Liver (tissue), 9 donors: ENCODE data around the gene UNC13B. TPM values are rescaled to one million over a fixed set of nuclear protein-coding genes. Genes with fewer than 3 reads are reported as not detected.

Experiments
- DNase-seq: peaks from one replicate; pipeline ENCODE4 v3.0.0-alpha.2; 2017; ENCODE audit warnings: low spot score
- H3K27ac ChIP-seq, 2 donors: one replicate each; pipeline ENCODE4 v1.7.0; 2013; ENCODE audit warnings: inconsistent platforms in 2 of 2, low read length in 2 of 2, control low read depth in 1 of 2, low read depth in 1 of 2, mild to moderate bottlenecking in 1 of 2
- H3K27me3 ChIP-seq, 4 donors: one replicate each; pipeline versions ENCODE4 v1.6.1 to v1.7.0; 2013; ENCODE audit warnings: low read length in 3 of 4, inconsistent platforms in 1 of 4, mild to moderate bottlenecking in 1 of 4, moderate library complexity in 1 of 4; ENCODE audit not compliant: control insufficient read depth in 4 of 4, insufficient read depth in 4 of 4
- H3K36me3 ChIP-seq, 4 donors: one replicate each; pipeline versions ENCODE4 v1.6.1 to v1.7.0; 2013; ENCODE audit warnings: low read length in 3 of 4, mild to moderate bottlenecking in 3 of 4, low read depth in 1 of 4, moderate library complexity in 1 of 4; ENCODE audit not compliant: control insufficient read depth in 4 of 4, insufficient read depth in 3 of 4
- H3K4me1 ChIP-seq, 4 donors: one replicate each; pipeline versions ENCODE4 v1.6.1 to v1.7.0; 2013; ENCODE audit warnings: low read length in 3 of 4, mild to moderate bottlenecking in 3 of 4, moderate library complexity in 1 of 4; ENCODE audit not compliant: control insufficient read depth in 4 of 4, insufficient read depth in 4 of 4
- H3K4me3 ChIP-seq, 3 donors: one replicate each; pipeline versions ENCODE4 v1.6.1 to v1.7.0; 2013; ENCODE audit warnings: low read length in 3 of 3, control low read depth in 1 of 3, low read depth in 1 of 3, mild to moderate bottlenecking in 1 of 3
- H3K9ac ChIP-seq, 2 donors: one replicate each; pipeline ENCODE4 v1.7.0; 2013; ENCODE audit warnings: low read length in 2 of 2, mild to moderate bottlenecking in 2 of 2, moderate library complexity in 2 of 2, control low read depth in 1 of 2, low read depth in 1 of 2
- H3K9me3 ChIP-seq, 4 donors: one replicate each; pipeline versions ENCODE4 v1.6.1 to v1.7.0; 2013; ENCODE audit warnings: low read length in 3 of 4; ENCODE audit not compliant: control insufficient read depth in 4 of 4
- EGR1 ChIP-seq, 2 donors: IDR thresholded peaks; 2 replicates each; pipeline ENCODE4 v1.6.1; 2016 to 2018; ENCODE audit warnings: antibody characterized with exemption in 2 of 2, low read depth in 2 of 2
- FOXA1 ChIP-seq: IDR thresholded peaks from 2 replicates; pipeline ENCODE4 v1.6.1; 2016; ENCODE audit warnings: antibody characterized with exemption
- FOXA2 ChIP-seq: IDR thresholded peaks from 2 replicates; pipeline ENCODE4 v1.6.1; 2016; ENCODE audit warnings: antibody characterized with exemption
- GABPA ChIP-seq, 2 donors: IDR thresholded peaks in 1 of 2; conservative IDR thresholded peaks in 1 of 2; 2 replicates each; pipeline ENCODE4 v1.6.1; 2016; ENCODE audit warnings: antibody characterized with exemption in 2 of 2, mild to moderate bottlenecking in 1 of 2, moderate library complexity in 1 of 2
- HNF4A ChIP-seq, 2 donors: conservative IDR thresholded peaks; 2 replicates each; pipeline ENCODE4 v1.6.1; 2016; ENCODE audit warnings: antibody characterized with exemption in 2 of 2, mild to moderate bottlenecking in 2 of 2
- HNF4G ChIP-seq: IDR thresholded peaks from 2 replicates; pipeline ENCODE4 v1.6.1; 2016; ENCODE audit warnings: antibody characterized with exemption
- JUND ChIP-seq, 2 donors: IDR thresholded peaks; 2 replicates each; pipeline ENCODE4 v1.6.1; 2016; ENCODE audit warnings: antibody characterized with exemption in 2 of 2
- NR2F2 ChIP-seq: IDR thresholded peaks from 2 replicates; pipeline ENCODE4 v1.6.1; 2016; ENCODE audit warnings: antibody characterized with exemption
- RAD21 ChIP-seq, 2 donors: IDR thresholded peaks; 2 replicates each; pipeline ENCODE4 v1.6.1; 2016; ENCODE audit warnings: antibody characterized with exemption in 2 of 2, mild to moderate bottlenecking in 2 of 2
- RXRA ChIP-seq, 2 donors: IDR thresholded peaks; 2 replicates each; pipeline ENCODE4 v1.6.1; 2017 to 2018; ENCODE audit warnings: antibody characterized with exemption in 2 of 2, mild to moderate bottlenecking in 1 of 2
- SP1 ChIP-seq: IDR thresholded peaks from 2 replicates; pipeline ENCODE4 v1.6.1; 2018; ENCODE audit warnings: antibody characterized with exemption, mild to moderate bottlenecking
- TAF1 ChIP-seq: conservative IDR thresholded peaks from 2 replicates; pipeline ENCODE4 v1.6.1; 2016; ENCODE audit warnings: antibody characterized with exemption, mild to moderate bottlenecking
- YY1 ChIP-seq: IDR thresholded peaks from 2 replicates; pipeline ENCODE4 v1.6.1; 2016; ENCODE audit warnings: antibody characterized with exemption, mild to moderate bottlenecking
- WGBS: extraction: QIAGEN DNeasy Blood & Tissue Kit; methylation state at CpG from one replicate; pipeline ENCODE4 v1.1.7; 2013; 5-methylcytosine and 5-hydroxymethylcytosine counted together
- polyA plus RNA-seq, 2 donors: library from polyadenylated mRNA; stranded (reverse) in 1 of 2; unstranded in 1 of 2; fragments of 200-250 nt in 1 of 2; fragments of >200 nt in 1 of 2; fragmentation: Nextera tagmentation in 1 of 2; extraction: Ambion mirVana in 1 of 2; gene quantifications; one replicate each; pipeline versions ENCODE4 v1.2.1 to v1.2.3, GENCODE V29; 2013 to 2015
- total RNA-seq, 2 donors: library from RNA; depleted of rRNA; stranded (reverse); fragments of >200 nt; gene quantifications; one replicate each; pipeline ENCODE4 v1.2.3, GENCODE V29; 2014
- TF ChIP-seq, protein P1 (sequence below): IDR thresholded peaks from 2 replicates; pipeline ENCODE4 v1.6.1; 2016; ENCODE audit warnings: antibody characterized with exemption, mild to moderate bottlenecking
- TF ChIP-seq, protein P2 (sequence below): IDR thresholded peaks from 2 replicates; pipeline ENCODE4 v1.6.1; 2016; ENCODE audit warnings: antibody characterized with exemption
- TF ChIP-seq, protein P3 (sequence below): IDR thresholded peaks from 2 replicates; pipeline ENCODE4 v1.6.1; 2016; ENCODE audit warnings: antibody characterized with exemption
- TF ChIP-seq, protein P4 (sequence below): fragments of 150-350 bp; IDR thresholded peaks from 2 replicates; pipeline ENCODE4 v1.5.1; 2017; ENCODE audit warnings: improper control_type of control experiment, low read depth, low read length; ENCODE audit not compliant: missing input control
- TF ChIP-seq, protein P5 (sequence below): IDR thresholded peaks from 2 replicates; pipeline ENCODE4 v1.6.1; 2016; ENCODE audit warnings: antibody characterized with exemption
- donor health status: healthy.
- donor health status: healthy.
- donor health status: healthy.
- donor health status: healthy.
- donor health status: healthy.

Gene UNC13B
- total and polyA plus RNA-seq, 4 donors = 5.5 to 25.7 (median 11.9) TPM

DNA sequence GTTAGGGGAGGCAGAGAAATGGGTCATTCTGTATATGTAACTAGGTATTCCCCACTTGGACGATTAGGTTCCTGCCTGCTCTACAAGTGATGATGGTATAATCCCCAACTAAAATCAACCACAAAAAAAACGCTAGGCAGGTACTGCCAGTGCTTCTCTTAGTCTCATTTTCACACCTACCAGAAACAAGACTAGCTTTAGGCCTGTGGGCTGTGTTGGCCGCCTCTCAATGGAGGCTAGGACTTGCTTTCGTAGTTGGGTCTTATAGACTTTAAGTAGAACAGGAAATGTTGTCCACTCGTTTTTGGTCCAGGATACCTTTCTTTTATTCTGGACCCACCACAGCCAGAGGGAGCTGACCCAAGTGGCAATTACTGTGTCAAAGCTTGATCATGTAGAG lies 111.8 kb downstream of the UNC13B start:
- Histone ChIP-seq H3K9ac (no peak overlapping the region), H3K27ac (no peak overlapping the region), H3K27me3 (no peaks in the 10 kb centered on the region), H3K4me3 (no peak overlapping the region), H3K36me3 (no peaks in the 10 kb centered on the region), H3K4me1 (peaks cover 0 to 5% (median 2%) of the 10 kb centered on the region in 4 donors), H3K9me3 (no peaks in the 10 kb centered on the region)
- WGBS = 92% methylated on average over 5 of the region's 5 CpGs
- no peak for DNase-seq
- no peak for TF ChIP-seq GABPA (IDR thresholded peaks at IDR 0.05 in 1 of 2, conservative IDR thresholded peaks at IDR 0.05 in 1 of 2)
- no peak for TF ChIP-seq FOXA1
- TF ChIP-seq YY1 = no peak
- no peak for TF ChIP-seq HNF4G
- TF ChIP-seq, protein P1, sequence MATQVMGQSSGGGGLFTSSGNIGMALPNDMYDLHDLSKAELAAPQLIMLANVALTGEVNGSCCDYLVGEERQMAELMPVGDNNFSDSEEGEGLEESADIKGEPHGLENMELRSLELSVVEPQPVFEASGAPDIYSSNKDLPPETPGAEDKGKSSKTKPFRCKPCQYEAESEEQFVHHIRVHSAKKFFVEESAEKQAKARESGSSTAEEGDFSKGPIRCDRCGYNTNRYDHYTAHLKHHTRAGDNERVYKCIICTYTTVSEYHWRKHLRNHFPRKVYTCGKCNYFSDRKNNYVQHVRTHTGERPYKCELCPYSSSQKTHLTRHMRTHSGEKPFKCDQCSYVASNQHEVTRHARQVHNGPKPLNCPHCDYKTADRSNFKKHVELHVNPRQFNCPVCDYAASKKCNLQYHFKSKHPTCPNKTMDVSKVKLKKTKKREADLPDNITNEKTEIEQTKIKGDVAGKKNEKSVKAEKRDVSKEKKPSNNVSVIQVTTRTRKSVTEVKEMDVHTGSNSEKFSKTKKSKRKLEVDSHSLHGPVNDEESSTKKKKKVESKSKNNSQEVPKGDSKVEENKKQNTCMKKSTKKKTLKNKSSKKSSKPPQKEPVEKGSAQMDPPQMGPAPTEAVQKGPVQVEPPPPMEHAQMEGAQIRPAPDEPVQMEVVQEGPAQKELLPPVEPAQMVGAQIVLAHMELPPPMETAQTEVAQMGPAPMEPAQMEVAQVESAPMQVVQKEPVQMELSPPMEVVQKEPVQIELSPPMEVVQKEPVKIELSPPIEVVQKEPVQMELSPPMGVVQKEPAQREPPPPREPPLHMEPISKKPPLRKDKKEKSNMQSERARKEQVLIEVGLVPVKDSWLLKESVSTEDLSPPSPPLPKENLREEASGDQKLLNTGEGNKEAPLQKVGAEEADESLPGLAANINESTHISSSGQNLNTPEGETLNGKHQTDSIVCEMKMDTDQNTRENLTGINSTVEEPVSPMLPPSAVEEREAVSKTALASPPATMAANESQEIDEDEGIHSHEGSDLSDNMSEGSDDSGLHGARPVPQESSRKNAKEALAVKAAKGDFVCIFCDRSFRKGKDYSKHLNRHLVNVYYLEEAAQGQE = no peak
- TF ChIP-seq, protein P2, sequence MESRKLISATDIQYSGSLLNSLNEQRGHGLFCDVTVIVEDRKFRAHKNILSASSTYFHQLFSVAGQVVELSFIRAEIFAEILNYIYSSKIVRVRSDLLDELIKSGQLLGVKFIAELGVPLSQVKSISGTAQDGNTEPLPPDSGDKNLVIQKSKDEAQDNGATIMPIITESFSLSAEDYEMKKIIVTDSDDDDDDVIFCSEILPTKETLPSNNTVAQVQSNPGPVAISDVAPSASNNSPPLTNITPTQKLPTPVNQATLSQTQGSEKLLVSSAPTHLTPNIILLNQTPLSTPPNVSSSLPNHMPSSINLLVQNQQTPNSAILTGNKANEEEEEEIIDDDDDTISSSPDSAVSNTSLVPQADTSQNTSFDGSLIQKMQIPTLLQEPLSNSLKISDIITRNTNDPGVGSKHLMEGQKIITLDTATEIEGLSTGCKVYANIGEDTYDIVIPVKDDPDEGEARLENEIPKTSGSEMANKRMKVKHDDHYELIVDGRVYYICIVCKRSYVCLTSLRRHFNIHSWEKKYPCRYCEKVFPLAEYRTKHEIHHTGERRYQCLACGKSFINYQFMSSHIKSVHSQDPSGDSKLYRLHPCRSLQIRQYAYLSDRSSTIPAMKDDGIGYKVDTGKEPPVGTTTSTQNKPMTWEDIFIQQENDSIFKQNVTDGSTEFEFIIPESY = no peak
- no peak for TF ChIP-seq EGR1 (IDR thresholded peaks at IDR 0.05; ENCODE audit: low read depth in 2 of 2)
- no peak for TF ChIP-seq JUND (IDR thresholded peaks at IDR 0.05)
- TF ChIP-seq HNF4A (conservative IDR thresholded peaks at IDR 0.05) = no peak
- no peak for TF ChIP-seq NR2F2
- TF ChIP-seq, protein P3, sequence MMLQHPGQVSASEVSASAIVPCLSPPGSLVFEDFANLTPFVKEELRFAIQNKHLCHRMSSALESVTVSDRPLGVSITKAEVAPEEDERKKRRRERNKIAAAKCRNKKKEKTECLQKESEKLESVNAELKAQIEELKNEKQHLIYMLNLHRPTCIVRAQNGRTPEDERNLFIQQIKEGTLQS = no peak
- TF ChIP-seq RAD21 (IDR thresholded peaks at IDR 0.05) = no peak
- no peak for TF ChIP-seq RXRA (IDR thresholded peaks at IDR 0.05)
- TF ChIP-seq TAF1 = no peak

DNA sequence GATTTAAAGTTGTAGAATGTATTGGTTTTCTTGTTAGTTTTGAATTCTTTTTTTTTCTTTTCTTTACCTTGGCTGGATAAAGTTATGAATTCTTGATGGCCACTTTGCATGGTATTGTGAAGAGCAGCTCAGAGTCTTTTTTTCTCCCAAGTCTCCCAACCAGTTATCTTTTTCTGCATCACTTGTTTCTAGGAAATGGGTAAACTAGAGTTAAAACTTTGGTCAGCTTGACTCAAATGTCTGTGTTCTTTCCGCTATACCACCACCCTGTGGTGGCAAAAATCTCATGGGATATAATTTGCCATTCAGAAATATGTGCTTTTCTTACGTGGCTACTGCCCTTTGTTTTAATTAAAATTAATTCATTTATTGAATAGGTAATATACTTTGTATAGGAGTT lies 113.2 kb downstream of the UNC13B start:
- Histone ChIP-seq H3K36me3 (no peaks in the 10 kb centered on the region), H3K9ac (no peak overlapping the region), H3K4me1 (peaks cover 0 to 5% (median 2%) of the 10 kb centered on the region in 4 donors), H3K27me3 (no peaks in the 10 kb centered on the region), H3K27ac (no peak overlapping the region), H3K4me3 (no peak overlapping the region), H3K9me3 (no peaks in the 10 kb centered on the region)
- 87% methylated on average over 2 of the region's 2 CpGs for WGBS
- DNase-seq = no peak
- TF ChIP-seq RAD21 (IDR thresholded peaks at IDR 0.05) (no peak), FOXA2 (no peak), RXRA (IDR thresholded peaks at IDR 0.05) (no peak), JUND (IDR thresholded peaks at IDR 0.05) (no peak), NR2F2 (no peak), FOXA1 (no peak), YY1 (no peak), SP1 (no peak), HNF4A (conservative IDR thresholded peaks at IDR 0.05) (no peak)
- TF ChIP-seq, protein P1 = no peak
- TF ChIP-seq, protein P4, sequence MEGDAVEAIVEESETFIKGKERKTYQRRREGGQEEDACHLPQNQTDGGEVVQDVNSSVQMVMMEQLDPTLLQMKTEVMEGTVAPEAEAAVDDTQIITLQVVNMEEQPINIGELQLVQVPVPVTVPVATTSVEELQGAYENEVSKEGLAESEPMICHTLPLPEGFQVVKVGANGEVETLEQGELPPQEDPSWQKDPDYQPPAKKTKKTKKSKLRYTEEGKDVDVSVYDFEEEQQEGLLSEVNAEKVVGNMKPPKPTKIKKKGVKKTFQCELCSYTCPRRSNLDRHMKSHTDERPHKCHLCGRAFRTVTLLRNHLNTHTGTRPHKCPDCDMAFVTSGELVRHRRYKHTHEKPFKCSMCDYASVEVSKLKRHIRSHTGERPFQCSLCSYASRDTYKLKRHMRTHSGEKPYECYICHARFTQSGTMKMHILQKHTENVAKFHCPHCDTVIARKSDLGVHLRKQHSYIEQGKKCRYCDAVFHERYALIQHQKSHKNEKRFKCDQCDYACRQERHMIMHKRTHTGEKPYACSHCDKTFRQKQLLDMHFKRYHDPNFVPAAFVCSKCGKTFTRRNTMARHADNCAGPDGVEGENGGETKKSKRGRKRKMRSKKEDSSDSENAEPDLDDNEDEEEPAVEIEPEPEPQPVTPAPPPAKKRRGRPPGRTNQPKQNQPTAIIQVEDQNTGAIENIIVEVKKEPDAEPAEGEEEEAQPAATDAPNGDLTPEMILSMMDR = no peak
- TF ChIP-seq, protein P5, sequence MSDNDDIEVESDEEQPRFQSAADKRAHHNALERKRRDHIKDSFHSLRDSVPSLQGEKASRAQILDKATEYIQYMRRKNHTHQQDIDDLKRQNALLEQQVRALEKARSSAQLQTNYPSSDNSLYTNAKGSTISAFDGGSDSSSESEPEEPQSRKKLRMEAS = no peak
- TF ChIP-seq, protein P2 = no peak
- TF ChIP-seq, protein P3 = no peak
